ENCODE measurements around the gene MYH9. TPM values are rescaled to one million over a fixed set of nuclear protein-coding genes. Genes with fewer than 3 reads are reported as not detected.
A peak's percentile ranks its signal among the peaks of the same experiment; 100 is the strongest.

MYH9 gene
- total RNA-seq, 4 donors from 2014 or later = 228 to 375 (median 275) TPM

DNA sequence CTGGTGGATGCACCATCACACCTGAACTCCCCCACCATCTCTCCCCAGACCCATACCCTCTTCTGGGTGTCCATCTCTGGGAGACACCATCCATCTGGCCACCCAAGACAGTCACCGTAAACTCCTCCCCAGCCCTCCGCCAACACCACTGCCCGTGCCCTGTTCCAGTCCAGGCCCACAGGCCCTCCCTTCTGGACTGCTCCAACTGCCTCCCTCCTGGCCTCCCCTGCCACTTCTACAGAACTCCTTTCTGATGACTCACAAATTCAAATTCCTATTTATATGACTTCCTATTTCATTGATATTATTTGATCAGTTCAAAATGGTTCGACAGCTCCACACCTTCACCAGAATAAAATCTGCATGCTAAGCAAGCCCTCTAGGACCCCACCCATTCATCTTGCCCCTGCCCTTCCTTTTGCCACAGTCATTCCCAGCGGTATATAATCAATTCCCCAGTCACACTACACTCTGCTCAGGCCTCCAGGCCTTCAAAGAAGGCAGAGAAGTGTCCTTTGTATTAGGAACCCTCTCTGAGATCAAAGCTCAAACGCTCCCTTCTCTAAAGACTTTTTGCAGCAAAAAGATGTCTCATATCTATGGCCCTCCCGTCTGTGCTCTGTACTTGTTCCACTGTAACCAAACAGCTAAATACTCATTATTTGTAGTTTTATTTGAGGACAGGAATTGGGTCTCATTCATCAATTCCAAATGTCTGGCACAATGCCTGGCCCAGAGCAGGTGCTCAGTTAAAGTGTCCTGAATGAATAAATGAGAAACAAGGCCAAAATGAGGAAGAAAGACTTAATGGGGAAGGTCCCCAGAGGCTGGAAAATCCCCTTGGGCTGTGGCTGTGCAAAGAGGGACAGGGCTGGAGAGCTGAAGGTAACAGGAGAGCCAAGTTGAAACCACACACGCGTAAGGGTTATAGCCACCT lies 29.0 kb downstream of the MYH9 start:
- 75 to 77% methylated on average over 9 of the region's 9 CpGs for WGBS, 2 donors
- DNase-seq = no peak
- Histone ChIP-seq H3K4me3 (replicated peaks in 1 of 3) (no peak overlapping the region), H3K27ac (peak overlapping the region; percentile 49 to 99 (median 67)), H3K4me1 (peaks cover 58 to 95% of the 10 kb centered on the region in 2 donors), H3K27me3 (no peaks in the 10 kb centered on the region), H3K36me3 (no peaks in the 10 kb centered on the region), H3K9me3 (no peaks in the 10 kb centered on the region)
- intact Hi-C loops (cut with DNase I) = no loop called here
- TF ChIP-seq POLR2A (IDR thresholded peaks at IDR 0.05) = no peak
- TF ChIP-seq, protein P1, sequence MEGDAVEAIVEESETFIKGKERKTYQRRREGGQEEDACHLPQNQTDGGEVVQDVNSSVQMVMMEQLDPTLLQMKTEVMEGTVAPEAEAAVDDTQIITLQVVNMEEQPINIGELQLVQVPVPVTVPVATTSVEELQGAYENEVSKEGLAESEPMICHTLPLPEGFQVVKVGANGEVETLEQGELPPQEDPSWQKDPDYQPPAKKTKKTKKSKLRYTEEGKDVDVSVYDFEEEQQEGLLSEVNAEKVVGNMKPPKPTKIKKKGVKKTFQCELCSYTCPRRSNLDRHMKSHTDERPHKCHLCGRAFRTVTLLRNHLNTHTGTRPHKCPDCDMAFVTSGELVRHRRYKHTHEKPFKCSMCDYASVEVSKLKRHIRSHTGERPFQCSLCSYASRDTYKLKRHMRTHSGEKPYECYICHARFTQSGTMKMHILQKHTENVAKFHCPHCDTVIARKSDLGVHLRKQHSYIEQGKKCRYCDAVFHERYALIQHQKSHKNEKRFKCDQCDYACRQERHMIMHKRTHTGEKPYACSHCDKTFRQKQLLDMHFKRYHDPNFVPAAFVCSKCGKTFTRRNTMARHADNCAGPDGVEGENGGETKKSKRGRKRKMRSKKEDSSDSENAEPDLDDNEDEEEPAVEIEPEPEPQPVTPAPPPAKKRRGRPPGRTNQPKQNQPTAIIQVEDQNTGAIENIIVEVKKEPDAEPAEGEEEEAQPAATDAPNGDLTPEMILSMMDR (IDR thresholded peaks at IDR 0.05) = no peak

DNA sequence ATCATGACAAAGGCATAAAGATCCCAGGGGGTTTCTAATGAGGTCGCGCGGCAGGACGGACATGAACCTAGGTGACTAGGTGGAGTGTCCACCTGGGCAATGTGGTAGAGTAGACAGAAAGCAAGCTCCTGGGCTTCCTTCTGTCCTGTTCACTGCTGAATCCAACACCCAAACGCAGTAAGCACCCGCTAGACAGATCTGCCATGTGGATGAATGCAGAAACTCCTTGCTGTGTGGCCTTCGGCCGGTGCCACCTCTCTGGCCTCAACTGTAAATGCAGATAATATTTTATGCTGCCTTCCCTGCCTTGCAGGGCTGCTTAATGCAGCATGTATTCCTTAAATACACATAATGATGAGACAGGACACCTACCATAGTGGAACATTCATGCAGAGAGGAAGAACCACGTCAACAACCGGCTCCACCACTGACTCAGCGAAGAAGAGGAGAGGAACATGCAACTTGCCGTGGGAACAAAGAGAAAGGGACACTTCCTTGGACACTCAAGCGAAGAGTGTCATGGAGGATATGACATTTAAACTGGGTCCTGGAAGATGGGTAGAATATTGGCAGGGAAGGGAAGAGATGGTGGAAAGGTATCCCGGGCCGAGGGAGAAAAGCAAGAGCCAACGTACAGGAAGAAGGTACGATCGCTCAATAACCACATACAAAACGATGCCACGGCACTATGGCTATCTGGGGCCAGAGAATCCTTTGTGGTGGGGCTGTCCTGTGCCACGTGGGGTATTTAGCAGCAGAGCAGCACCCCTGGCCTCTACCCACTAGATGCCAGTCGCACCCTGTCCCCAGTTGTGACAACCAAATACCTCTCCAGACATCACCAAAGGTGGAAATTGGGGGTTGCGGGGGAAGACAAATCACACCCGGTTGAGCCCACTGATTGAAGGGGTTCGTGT lies 30.8 kb downstream of the MYH9 start:
- H3K4me1 ChIP-seq = peaks cover 48 to 95% of the 10 kb centered on the region in 2 donors
- 83 to 85% methylated on average over 25 of the region's 25 CpGs for WGBS, 2 donors
- no peaks in the 10 kb centered on the region for H3K36me3 ChIP-seq
- H3K27ac ChIP-seq = peak overlapping the region; percentile 18 to 99 (median 67)
- H3K9me3 ChIP-seq = no peaks in the 10 kb centered on the region
- H3K27me3 ChIP-seq = no peaks in the 10 kb centered on the region
- no peak for DNase-seq
- TF ChIP-seq, protein P1 (IDR thresholded peaks at IDR 0.05) = no peak
- TF ChIP-seq POLR2A (IDR thresholded peaks at IDR 0.05) = no peak
- intact Hi-C loops (cut with DNase I) = no loop called here
- no peak overlapping the region for H3K4me3 ChIP-seq (replicated peaks in 1 of 3)

- no peak for DNase-seq
- TF ChIP-seq, protein P1 (IDR thresholded peaks at IDR 0.05) = no peak
- TF ChIP-seq POLR2A (IDR thresholded peaks at IDR 0.05) = no peak
- Histone ChIP-seq H3K36me3 (no peaks in the 10 kb centered on the region), H3K9me3 (no peaks in the 10 kb centered on the region), H3K27me3 (no peaks in the 10 kb centered on the region), H3K4me1 (peaks cover 48 to 95% of the 10 kb centered on the region in 2 donors), H3K27ac (peak overlapping the region; percentile 67 to 86 (median 81)), H3K4me3 (replicated peaks in 1 of 3) (no peak overlapping the region)
- 79 to 83% methylated on average over 6 of the region's 6 CpGs for WGBS, 2 donors
- intact Hi-C loops (cut with DNase I) = no loop called here
These were observed 31.9 kb downstream of the MYH9 start for GRCh38 chr22:36355894-36356293.

DNA sequence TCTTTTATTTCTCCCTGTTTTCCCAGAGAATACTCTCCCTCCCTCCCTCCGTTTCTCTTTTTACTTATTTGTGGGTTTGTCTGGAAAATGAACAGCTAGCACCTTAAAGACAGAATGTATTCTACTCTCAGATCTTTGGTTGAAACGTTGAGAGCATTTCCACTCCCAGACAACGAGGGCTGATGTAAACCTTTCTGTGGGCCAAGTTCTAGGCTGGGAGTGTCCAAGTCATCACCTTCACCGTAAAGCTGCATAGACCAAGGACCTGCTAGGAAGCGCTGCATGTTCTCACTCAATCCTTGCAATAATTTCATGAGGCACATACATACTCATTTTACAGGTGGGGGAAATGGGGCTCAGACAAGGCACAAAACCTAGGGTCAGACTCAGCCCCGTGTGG lies 32.4 kb downstream of the MYH9 start:
- TF ChIP-seq, protein P1 (IDR thresholded peaks at IDR 0.05) = no peak
- no peak for TF ChIP-seq POLR2A (IDR thresholded peaks at IDR 0.05)
- WGBS, 2 donors = 38 to 53% methylated on average over 6 of the region's 6 CpGs

More for the DNA sequence above, 32.4 kb downstream of the MYH9 start:
- H3K36me3 ChIP-seq = no peaks in the 10 kb centered on the region
- H3K4me1 ChIP-seq = peaks cover 48 to 95% of the 10 kb centered on the region in 2 donors
- intact Hi-C loops (cut with DNase I) = no loop called here
- H3K27me3 ChIP-seq = no peaks in the 10 kb centered on the region
- no peak for DNase-seq
- no peaks in the 10 kb centered on the region for H3K9me3 ChIP-seq
- no peak overlapping the region for H3K4me3 ChIP-seq (replicated peaks in 1 of 3)
- peak overlapping the region; percentile 67 to 86 (median 81) for H3K27ac ChIP-seq
